ENCODE results near the gene IFI27.

IFI27 gene

DNA sequence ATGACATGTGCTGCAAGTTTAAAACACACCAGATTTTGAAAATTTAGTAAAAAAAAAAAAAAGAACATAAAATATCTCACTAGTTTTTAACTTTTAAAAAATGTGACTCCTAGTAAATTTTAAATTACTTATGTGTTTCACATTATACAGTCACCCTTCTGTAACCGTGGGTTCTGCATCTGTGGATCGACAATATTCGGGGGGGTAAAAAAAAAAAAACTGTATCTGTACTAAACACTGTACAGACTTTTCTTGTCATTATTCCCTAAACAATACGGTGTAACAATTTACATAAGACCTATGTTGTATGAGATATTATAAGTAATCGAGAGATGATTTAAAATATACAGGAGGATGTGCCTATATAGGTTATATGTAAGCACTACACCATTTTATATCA, 32.7 kb upstream of the IFI27 start:
- Histone ChIP-seq H3K27ac (ENCODE audit: low read length) (no peak overlapping the region), H4K20me1 (ENCODE audit: insufficient read depth, low read length) (peaks cover 35% of the 10 kb centered on the region), H3K36me3 (ENCODE audit: insufficient read depth, low read length) (peaks cover 46% of the 10 kb centered on the region), H3K27me3 (ENCODE audit: insufficient read depth, low read length, poor library complexity) (no peaks in the 10 kb centered on the region), H3K4me3 (ENCODE audit: low read depth in 1 of 2, low read length in 2 of 2) (peak overlapping the region in 1 of 2 experiments; percentile 69; a peak in 2 of 4 replicates), H3K79me2 (ENCODE audit: insufficient read depth, low read length) (peaks cover 98% of the 10 kb centered on the region), H3K9me3 (ENCODE audit: insufficient read depth, low read length, severe bottlenecking) (peaks cover 10% of the 10 kb centered on the region), H2AFZ (ENCODE audit: low read depth, low read length) (no peak overlapping the region), H3K9ac (ENCODE audit: low read depth, low read length) (no peak overlapping the region; the same call in 1 of the 2 replicates), H3K4me2 (ENCODE audit: insufficient read depth, low read length) (peak overlapping the region; percentile 87), H3K4me1 (ENCODE audit: insufficient read depth, low read length) (peaks cover 56% of the 10 kb centered on the region)
- ATAC-seq (ENCODE audit: insufficient read depth, low read depth) (no peak), DNase-seq (no peak)
- TF ChIP-seq EZH2 (IDR thresholded peaks at IDR 0.05; ENCODE audit: borderline replicate concordance, low read depth, low read length, severe bottlenecking): no peak
- TF ChIP-seq, protein P1, sequence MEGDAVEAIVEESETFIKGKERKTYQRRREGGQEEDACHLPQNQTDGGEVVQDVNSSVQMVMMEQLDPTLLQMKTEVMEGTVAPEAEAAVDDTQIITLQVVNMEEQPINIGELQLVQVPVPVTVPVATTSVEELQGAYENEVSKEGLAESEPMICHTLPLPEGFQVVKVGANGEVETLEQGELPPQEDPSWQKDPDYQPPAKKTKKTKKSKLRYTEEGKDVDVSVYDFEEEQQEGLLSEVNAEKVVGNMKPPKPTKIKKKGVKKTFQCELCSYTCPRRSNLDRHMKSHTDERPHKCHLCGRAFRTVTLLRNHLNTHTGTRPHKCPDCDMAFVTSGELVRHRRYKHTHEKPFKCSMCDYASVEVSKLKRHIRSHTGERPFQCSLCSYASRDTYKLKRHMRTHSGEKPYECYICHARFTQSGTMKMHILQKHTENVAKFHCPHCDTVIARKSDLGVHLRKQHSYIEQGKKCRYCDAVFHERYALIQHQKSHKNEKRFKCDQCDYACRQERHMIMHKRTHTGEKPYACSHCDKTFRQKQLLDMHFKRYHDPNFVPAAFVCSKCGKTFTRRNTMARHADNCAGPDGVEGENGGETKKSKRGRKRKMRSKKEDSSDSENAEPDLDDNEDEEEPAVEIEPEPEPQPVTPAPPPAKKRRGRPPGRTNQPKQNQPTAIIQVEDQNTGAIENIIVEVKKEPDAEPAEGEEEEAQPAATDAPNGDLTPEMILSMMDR (IDR thresholded peaks at IDR 0.05; ENCODE audit: borderline replicate concordance, extremely low read depth, low read length, poor library complexity, severe bottlenecking): no peak

DNA sequence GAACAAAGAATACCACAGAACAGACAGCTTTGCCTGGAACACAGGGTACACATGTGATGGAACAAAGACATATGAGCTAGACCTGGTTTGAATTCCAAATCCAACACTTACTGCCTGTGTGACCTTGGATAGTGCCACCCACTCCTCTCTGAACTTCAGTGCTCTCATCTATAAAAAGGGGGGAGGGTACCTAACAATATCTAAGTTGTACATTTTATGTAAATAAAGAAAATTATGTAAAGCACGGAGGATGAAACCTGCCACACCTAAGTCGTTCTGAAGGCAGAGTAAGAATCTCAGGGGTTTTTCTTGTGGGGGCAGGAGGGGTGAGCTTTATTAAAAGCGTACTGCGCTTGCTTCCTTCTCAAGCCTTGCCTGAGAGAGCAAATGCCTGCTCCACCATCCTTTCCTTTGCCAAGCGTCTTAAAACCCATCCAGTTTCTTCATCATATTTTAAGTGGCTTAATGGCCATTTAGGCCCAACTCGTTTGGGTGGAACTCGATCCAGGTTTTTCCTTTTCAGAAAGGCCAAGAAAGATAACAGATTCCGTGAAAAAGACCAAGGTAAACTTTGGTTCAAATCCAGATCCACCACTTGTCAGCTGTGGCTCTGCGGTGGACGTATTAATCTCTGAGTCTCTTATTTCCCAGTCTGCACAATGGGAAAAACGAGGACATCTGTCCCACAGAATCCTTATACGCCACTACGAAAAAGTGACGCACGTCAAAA, 30.5 kb upstream of the IFI27 start:
- DNase-seq: peak; percentile 11
- Histone ChIP-seq H3K4me2 (ENCODE audit: insufficient read depth, low read length) (peak overlapping the region; percentile 87), H3K9ac (ENCODE audit: low read depth, low read length) (peak overlapping the region; percentile 90), H3K36me3 (ENCODE audit: insufficient read depth, low read length) (peaks cover 42% of the 10 kb centered on the region), H4K20me1 (ENCODE audit: insufficient read depth, low read length) (peaks cover 35% of the 10 kb centered on the region), H3K4me3 (ENCODE audit: low read depth in 1 of 2, low read length in 2 of 2) (peak overlapping the region; percentile 69 to 71), H3K79me2 (ENCODE audit: insufficient read depth, low read length) (peaks cover 76% of the 10 kb centered on the region), H3K9me3 (ENCODE audit: insufficient read depth, low read length, severe bottlenecking) (peaks cover 8% of the 10 kb centered on the region), H3K27me3 (ENCODE audit: insufficient read depth, low read length, poor library complexity) (no peaks in the 10 kb centered on the region), H3K27ac (ENCODE audit: low read length) (peak overlapping the region; percentile 88), H3K4me1 (ENCODE audit: insufficient read depth, low read length) (peaks cover 59% of the 10 kb centered on the region), H2AFZ (ENCODE audit: low read depth, low read length) (peak overlapping the region; percentile 95)
- no peak for ATAC-seq (ENCODE audit: insufficient read depth, low read depth)
- TF ChIP-seq, protein P1 (IDR thresholded peaks at IDR 0.05; ENCODE audit: borderline replicate concordance, extremely low read depth, low read length, poor library complexity, severe bottlenecking): no peak
- no peak for TF ChIP-seq EZH2 (IDR thresholded peaks at IDR 0.05; ENCODE audit: borderline replicate concordance, low read depth, low read length, severe bottlenecking)

DNA sequence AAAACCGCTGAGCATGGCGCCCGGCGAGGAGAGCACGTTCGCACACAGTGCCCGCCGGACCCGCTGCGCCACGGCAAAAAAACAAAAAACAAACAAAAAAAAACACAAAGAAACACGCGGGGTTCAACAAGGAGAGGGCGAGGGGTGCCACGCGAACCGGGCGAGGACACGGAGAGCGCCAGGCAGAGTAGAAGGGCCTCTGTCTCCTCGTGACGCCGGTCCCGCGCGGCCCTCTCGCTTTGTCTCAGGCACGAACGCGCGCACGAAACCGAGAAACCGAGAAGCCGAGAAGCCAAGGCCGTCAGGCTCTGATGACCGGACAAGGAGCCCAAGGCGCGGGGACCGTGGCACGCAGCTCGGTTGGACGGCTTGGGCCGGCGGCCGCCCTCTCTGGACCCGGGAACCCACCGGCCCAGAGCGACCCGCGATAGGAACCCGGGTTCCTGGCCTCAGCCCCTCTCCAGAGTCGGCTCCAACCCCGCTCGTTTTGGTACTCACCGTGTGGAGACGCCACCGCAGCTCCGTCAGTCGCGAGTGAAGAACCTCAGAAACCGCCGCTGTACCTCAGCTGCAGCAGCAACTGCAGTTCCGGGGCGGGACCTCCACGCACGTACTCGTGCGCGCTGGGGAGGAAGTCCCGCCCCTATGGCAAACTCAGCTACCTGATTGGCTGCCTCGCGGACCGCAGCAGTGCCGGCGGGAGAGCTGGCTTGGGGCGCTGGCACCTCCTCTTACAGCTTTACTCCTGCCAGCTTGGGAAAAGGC, 29.7 kb upstream of the IFI27 start, which contains the start of the genes DDX24 and IFI27L1:
Gene DDX24, minus strand, starts transcription at position 582 of the 765 bp plus-strand sequence. CDS start 1,460 bp downstream, outside the sequence.
Gene IFI27L1, plus strand, starts transcription at position 690 of the 765 bp plus-strand sequence. CDS start 15,628 bp downstream, outside the sequence.
- peaks cover 57% of the 10 kb centered on the region for H3K4me1 ChIP-seq (ENCODE audit: insufficient read depth, low read length)
- H3K4me2 ChIP-seq (ENCODE audit: insufficient read depth, low read length): peak within 1 kb of the TSS; percentile 87
- peaks cover 4% of the 10 kb centered on the region for H3K9me3 ChIP-seq (ENCODE audit: insufficient read depth, low read length, severe bottlenecking)
- H2AFZ ChIP-seq (ENCODE audit: low read depth, low read length): peak within 1 kb of the TSS; percentile 95
- peak; percentile 94 for ATAC-seq (ENCODE audit: insufficient read depth, low read depth)
- H4K20me1 ChIP-seq (ENCODE audit: insufficient read depth, low read length): peaks cover 35% of the 10 kb centered on the region
- peak within 1 kb of the TSS; percentile 90 for H3K9ac ChIP-seq (ENCODE audit: low read depth, low read length)
- H3K36me3 ChIP-seq (ENCODE audit: insufficient read depth, low read length): peaks cover 34% of the 10 kb centered on the region
- peak within 1 kb of the TSS; percentile 69 to 71 for H3K4me3 ChIP-seq (ENCODE audit: low read depth in 1 of 2, low read length in 2 of 2)
- peak; percentile 96 for DNase-seq
- no peak for TF ChIP-seq EZH2 (IDR thresholded peaks at IDR 0.05; ENCODE audit: borderline replicate concordance, low read depth, low read length, severe bottlenecking)
- TF ChIP-seq, protein P1 (IDR thresholded peaks at IDR 0.05; ENCODE audit: borderline replicate concordance, extremely low read depth, low read length, poor library complexity, severe bottlenecking): no peak
- peak within 1 kb of the TSS; percentile 88 for H3K27ac ChIP-seq (ENCODE audit: low read length)
- H3K79me2 ChIP-seq (ENCODE audit: insufficient read depth, low read length): peaks cover 68% of the 10 kb centered on the region
- no peaks in the 10 kb centered on the region for H3K27me3 ChIP-seq (ENCODE audit: insufficient read depth, low read length, poor library complexity)
